GM23248 (cell line): Measurements from ENCODE around the gene GNPTG.

Experiments
- EZH2 ChIP-seq: fragments of 200-600 bp; sonication (generic); IDR thresholded peaks from 2 replicates; pipeline ENCODE4 v1.6.1; 2018; ENCODE audit warnings: antibody characterized with exemption, mild to moderate bottlenecking; ENCODE audit not compliant: insufficient read depth, poor library complexity, severe bottlenecking
- EZH2phosphoT487 ChIP-seq: fragments of 200-600 bp; sonication (generic); IDR thresholded peaks from 2 replicates; pipeline ENCODE4 v1.6.1; 2018; ENCODE audit warnings: antibody characterized with exemption, moderate library complexity, mild to moderate bottlenecking, low read depth; ENCODE audit not compliant: insufficient read depth

GRCh38 chr16:1361685-1362360, 10.1 kb downstream of the GNPTG start:
- TF ChIP-seq EZH2phosphoT487, result no peak
- no peak for TF ChIP-seq EZH2
